Lung microvascular endothelial cell (primary cell): Measurements from ENCODE around the gene COL5A2. TPM values are rescaled to one million over a fixed set of nuclear protein-coding genes. Genes with fewer than 3 reads are reported as not detected.

Source experiments
- DNase-seq, 2 donors: peaks; one replicate each; pipeline versions ENCODE4 v3.0.0 to v3.0.0-alpha.2; 2010; ENCODE audit warnings: low read depth in 2 of 2
- total RNA-seq: library from RNA; depleted of rRNA; stranded (reverse); fragments of >200 nt; gene quantifications from 2 replicates; pipeline ENCODE4 v1.2.1, GENCODE V29; 2014

The COL5A2 gene
- total RNA-seq, 1 donor from 2014 or later, result 36.5 TPM

GRCh38 chr2:189178726-189179569, 613 bp downstream of the COL5A2 start:
- peak; percentile 28 to 85 for DNase-seq

GRCh38 chr2:189178054-189178453, 1.5 kb downstream of the COL5A2 start:
- peak; percentile 29 to 61 for DNase-seq

GRCh38 chr2:189177251-189177840, 2.2 kb downstream of the COL5A2 start:
- DNase-seq, result no peak

GRCh38 chr2:189176516-189176915, 3.0 kb downstream of the COL5A2 start:
- DNase-seq, result no peak

- no peak for DNase-seq
These were observed 3.6 kb downstream of the COL5A2 start for GRCh38 chr2:189175869-189176433.

- peak in 1 of 2 donors; percentile 60 for DNase-seq
These were observed 7.5 kb downstream of the COL5A2 start for GRCh38 chr2:189171956-189172609.

- no peak for DNase-seq
These were observed 10.6 kb downstream of the COL5A2 start for GRCh38 chr2:189168856-189169499.

GRCh38 chr2:189165656-189166380, 13.7 kb downstream of the COL5A2 start:
- no peak for DNase-seq

GRCh38 chr2:189164746-189165145, 14.8 kb downstream of the COL5A2 start:
- DNase-seq, result no peak

- DNase-seq, result peak in 1 of 2 donors; percentile 39
These were observed 15.7 kb downstream of the COL5A2 start for GRCh38 chr2:189163889-189164288.

- no peak for DNase-seq
These were observed 17.0 kb downstream of the COL5A2 start for GRCh38 chr2:189162566-189162965.

GRCh38 chr2:189161894-189162293, 17.7 kb downstream of the COL5A2 start:
- DNase-seq, result no peak

- DNase-seq, result no peak
These were observed 19.8 kb downstream of the COL5A2 start for GRCh38 chr2:189159717-189160116.

- DNase-seq, result no peak
These were observed 20.3 kb downstream of the COL5A2 start for GRCh38 chr2:189159273-189159672.

- no peak for DNase-seq
These were observed 21.6 kb downstream of the COL5A2 start for GRCh38 chr2:189157939-189158338.

GRCh38 chr2:189157456-189157855, 22.1 kb downstream of the COL5A2 start:
- no peak for DNase-seq

GRCh38 chr2:189155795-189156194, 23.8 kb downstream of the COL5A2 start:
- DNase-seq, result no peak

GRCh38 chr2:189153619-189154018, 25.9 kb downstream of the COL5A2 start:
- DNase-seq, result no peak

- no peak for DNase-seq
These were observed 27.1 kb downstream of the COL5A2 start for GRCh38 chr2:189152483-189152882.

- DNase-seq, result no peak
These were observed 27.7 kb downstream of the COL5A2 start for GRCh38 chr2:189151906-189152305.

GRCh38 chr2:189150033-189150432, 29.5 kb downstream of the COL5A2 start:
- peak in 1 of 2 donors; percentile 33 for DNase-seq
